ENCODE data around the gene ATP11A.

DNA sequence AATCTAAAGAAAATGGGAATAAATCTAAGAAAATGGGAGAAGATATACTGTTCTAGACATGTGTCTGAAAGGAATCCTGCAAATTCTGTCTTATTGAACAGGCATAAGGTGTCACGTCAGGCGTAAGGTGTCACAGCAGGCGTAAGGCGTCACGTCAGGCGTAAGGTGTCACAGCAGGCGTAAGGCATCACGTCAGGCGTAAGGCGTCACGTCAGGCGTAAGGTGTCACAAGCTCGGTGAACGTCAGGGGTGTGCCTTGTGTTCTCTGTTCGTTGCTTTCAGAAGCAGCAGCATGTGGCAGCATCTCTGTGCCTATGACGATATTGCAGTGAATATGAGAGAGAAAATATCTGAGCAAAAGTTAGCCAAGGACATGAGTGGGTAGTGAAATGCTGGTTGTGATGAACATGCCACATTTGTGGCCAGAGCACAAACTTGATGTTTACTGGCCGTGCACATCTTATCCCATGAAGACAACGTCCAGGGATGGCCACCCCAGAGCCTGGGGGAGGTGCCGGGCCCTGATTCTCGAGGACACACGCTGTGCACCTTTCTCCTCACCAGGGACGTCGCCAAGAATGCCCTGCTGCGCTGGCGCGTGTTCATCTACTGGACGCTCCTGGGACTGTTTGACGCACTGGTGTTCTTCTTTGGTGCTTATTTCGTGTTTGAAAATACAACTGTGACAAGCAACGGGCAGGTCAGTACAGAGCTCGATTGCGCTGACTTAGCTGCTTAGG, 172.2 kb downstream of the ATP11A start:
- TF ChIP-seq FOSL1 (IDR thresholded peaks at IDR 0.05; ENCODE audit: low read depth) (no peak), POLR2A (IDR thresholded peaks at IDR 0.05; ENCODE audit: borderline replicate concordance, extremely low read depth, insufficient read depth, insufficient read length) (no peak), EZH2 (IDR thresholded peaks at IDR 0.05) (no peak), CEBPB (IDR thresholded peaks at IDR 0.05; ENCODE audit: low read depth) (no peak), ZNF274 (IDR thresholded peaks at IDR 0.05; ENCODE audit: low read depth, low read length) (no peak), POLR2AphosphoS5 (IDR thresholded peaks at IDR 0.05; ENCODE audit: low read depth, low read length) (no peak), EZH2phosphoT487 (IDR thresholded peaks at IDR 0.05; ENCODE audit: borderline replicate concordance) (no peak), JUND (IDR thresholded peaks at IDR 0.05) (no peak), SP1 (IDR thresholded peaks at IDR 0.05; ENCODE audit: low read depth) (no peak), TCF7L2 (IDR thresholded peaks at IDR 0.05; ENCODE audit: borderline replicate concordance, extremely low read depth, insufficient read depth, insufficient read length) (no peak), YY1 (IDR thresholded peaks at IDR 0.05; ENCODE audit: extremely low read depth, insufficient replicate concordance, low read depth, low read length) (no peak)
- TF ChIP-seq, protein P1, sequence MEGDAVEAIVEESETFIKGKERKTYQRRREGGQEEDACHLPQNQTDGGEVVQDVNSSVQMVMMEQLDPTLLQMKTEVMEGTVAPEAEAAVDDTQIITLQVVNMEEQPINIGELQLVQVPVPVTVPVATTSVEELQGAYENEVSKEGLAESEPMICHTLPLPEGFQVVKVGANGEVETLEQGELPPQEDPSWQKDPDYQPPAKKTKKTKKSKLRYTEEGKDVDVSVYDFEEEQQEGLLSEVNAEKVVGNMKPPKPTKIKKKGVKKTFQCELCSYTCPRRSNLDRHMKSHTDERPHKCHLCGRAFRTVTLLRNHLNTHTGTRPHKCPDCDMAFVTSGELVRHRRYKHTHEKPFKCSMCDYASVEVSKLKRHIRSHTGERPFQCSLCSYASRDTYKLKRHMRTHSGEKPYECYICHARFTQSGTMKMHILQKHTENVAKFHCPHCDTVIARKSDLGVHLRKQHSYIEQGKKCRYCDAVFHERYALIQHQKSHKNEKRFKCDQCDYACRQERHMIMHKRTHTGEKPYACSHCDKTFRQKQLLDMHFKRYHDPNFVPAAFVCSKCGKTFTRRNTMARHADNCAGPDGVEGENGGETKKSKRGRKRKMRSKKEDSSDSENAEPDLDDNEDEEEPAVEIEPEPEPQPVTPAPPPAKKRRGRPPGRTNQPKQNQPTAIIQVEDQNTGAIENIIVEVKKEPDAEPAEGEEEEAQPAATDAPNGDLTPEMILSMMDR (IDR thresholded peaks at IDR 0.05 in 2 of 3, conservative IDR thresholded peaks at IDR 0.05 in 1 of 3; ENCODE audit: borderline replicate concordance in 1 of 3, insufficient read depth in 1 of 3, low read depth in 2 of 3, low read length in 2 of 3), result no peak
- TF ChIP-seq, protein P2, sequence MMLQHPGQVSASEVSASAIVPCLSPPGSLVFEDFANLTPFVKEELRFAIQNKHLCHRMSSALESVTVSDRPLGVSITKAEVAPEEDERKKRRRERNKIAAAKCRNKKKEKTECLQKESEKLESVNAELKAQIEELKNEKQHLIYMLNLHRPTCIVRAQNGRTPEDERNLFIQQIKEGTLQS (IDR thresholded peaks at IDR 0.05), result no peak
- TF ChIP-seq, protein P3, sequence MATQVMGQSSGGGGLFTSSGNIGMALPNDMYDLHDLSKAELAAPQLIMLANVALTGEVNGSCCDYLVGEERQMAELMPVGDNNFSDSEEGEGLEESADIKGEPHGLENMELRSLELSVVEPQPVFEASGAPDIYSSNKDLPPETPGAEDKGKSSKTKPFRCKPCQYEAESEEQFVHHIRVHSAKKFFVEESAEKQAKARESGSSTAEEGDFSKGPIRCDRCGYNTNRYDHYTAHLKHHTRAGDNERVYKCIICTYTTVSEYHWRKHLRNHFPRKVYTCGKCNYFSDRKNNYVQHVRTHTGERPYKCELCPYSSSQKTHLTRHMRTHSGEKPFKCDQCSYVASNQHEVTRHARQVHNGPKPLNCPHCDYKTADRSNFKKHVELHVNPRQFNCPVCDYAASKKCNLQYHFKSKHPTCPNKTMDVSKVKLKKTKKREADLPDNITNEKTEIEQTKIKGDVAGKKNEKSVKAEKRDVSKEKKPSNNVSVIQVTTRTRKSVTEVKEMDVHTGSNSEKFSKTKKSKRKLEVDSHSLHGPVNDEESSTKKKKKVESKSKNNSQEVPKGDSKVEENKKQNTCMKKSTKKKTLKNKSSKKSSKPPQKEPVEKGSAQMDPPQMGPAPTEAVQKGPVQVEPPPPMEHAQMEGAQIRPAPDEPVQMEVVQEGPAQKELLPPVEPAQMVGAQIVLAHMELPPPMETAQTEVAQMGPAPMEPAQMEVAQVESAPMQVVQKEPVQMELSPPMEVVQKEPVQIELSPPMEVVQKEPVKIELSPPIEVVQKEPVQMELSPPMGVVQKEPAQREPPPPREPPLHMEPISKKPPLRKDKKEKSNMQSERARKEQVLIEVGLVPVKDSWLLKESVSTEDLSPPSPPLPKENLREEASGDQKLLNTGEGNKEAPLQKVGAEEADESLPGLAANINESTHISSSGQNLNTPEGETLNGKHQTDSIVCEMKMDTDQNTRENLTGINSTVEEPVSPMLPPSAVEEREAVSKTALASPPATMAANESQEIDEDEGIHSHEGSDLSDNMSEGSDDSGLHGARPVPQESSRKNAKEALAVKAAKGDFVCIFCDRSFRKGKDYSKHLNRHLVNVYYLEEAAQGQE (IDR thresholded peaks at IDR 0.05; ENCODE audit: low read depth), result no peak

All from HCT116 (cell line).